ENCODE data around the gene CCDC28B.
A peak's percentile ranks its signal among the peaks of the same experiment; 100 is the strongest.

The CCDC28B gene

DNA sequence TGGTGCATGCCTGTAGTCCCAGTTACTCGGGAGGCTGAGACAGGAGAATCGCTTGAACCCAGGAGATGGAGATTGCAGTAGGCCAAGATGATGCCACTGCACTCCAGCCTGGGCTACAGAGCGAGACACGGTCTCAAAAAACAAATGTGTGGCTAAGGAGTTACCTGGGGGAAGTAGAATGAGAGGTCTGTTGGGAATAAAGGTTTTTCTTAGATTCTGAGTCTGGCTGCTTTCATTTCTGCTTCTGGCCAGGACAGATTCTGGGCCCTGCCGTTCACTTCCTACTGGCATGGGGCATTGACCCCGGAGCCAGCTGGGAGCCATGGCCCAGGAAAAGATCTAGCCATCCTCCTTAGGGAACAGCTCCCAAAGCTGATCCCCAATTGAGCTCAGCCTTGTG, 8.1 kb downstream of the CCDC28B start:
- Histone ChIP-seq H3K9me3 (no peaks in the 10 kb centered on the region), H3K27me3 (no peaks in the 10 kb centered on the region), H3K4me3 (ENCODE audit: low read depth in 1 of 2, low read length in 1 of 2) (no peak overlapping the region), H3K27ac (no peak overlapping the region), H3K4me1 (ENCODE audit: control insufficient read depth in 1 of 2, insufficient read depth in 1 of 2, low read depth in 1 of 2, low read length in 1 of 2) (peaks cover 15 to 16% of the 10 kb centered on the region in 2 experiments), H3K36me3 (peaks cover 11% of the 10 kb centered on the region)
- TF ChIP-seq, protein P1, sequence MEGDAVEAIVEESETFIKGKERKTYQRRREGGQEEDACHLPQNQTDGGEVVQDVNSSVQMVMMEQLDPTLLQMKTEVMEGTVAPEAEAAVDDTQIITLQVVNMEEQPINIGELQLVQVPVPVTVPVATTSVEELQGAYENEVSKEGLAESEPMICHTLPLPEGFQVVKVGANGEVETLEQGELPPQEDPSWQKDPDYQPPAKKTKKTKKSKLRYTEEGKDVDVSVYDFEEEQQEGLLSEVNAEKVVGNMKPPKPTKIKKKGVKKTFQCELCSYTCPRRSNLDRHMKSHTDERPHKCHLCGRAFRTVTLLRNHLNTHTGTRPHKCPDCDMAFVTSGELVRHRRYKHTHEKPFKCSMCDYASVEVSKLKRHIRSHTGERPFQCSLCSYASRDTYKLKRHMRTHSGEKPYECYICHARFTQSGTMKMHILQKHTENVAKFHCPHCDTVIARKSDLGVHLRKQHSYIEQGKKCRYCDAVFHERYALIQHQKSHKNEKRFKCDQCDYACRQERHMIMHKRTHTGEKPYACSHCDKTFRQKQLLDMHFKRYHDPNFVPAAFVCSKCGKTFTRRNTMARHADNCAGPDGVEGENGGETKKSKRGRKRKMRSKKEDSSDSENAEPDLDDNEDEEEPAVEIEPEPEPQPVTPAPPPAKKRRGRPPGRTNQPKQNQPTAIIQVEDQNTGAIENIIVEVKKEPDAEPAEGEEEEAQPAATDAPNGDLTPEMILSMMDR (IDR thresholded peaks at IDR 0.05), result no peak

DNA sequence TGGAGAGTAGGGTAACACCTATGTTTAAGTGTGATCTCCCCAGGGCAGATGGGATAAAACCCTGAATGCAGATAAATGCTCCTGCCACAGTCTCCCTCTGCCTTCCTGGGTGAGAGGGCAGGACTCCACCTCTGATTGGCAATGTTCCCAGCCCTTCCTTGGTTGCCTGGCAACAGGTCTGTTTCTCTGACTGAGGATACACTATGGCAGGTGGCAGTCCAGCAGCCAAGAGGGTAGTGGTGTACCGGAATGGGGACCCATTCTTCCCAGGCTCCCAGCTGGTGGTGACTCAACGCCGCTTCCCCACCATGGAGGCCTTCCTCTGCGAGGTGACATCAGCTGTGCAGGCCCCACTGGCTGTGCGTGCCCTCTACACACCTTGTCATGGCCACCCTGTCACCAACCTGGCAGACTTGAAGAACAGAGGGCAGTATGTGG, 8.5 kb downstream of the CCDC28B start, which contains the start of gene DCDC2B:
TSS of gene DCDC2B (plus strand) at position 199 of the 438 bp plus-strand sequence. CDS start at position 204, 5 bp downstream.
- TF ChIP-seq, protein P1 (IDR thresholded peaks at IDR 0.05), result no peak
- Histone ChIP-seq H3K4me3 (ENCODE audit: low read depth in 1 of 2, low read length in 1 of 2) (no peak within 1 kb of the TSS), H3K27me3 (no peaks in the 10 kb centered on the region), H3K27ac (no peak within 1 kb of the TSS), H3K9me3 (no peaks in the 10 kb centered on the region), H3K36me3 (peaks cover 15% of the 10 kb centered on the region), H3K4me1 (ENCODE audit: control insufficient read depth in 1 of 2, insufficient read depth in 1 of 2, low read depth in 1 of 2, low read length in 1 of 2) (peaks cover 15 to 16% of the 10 kb centered on the region in 2 experiments)

DNA sequence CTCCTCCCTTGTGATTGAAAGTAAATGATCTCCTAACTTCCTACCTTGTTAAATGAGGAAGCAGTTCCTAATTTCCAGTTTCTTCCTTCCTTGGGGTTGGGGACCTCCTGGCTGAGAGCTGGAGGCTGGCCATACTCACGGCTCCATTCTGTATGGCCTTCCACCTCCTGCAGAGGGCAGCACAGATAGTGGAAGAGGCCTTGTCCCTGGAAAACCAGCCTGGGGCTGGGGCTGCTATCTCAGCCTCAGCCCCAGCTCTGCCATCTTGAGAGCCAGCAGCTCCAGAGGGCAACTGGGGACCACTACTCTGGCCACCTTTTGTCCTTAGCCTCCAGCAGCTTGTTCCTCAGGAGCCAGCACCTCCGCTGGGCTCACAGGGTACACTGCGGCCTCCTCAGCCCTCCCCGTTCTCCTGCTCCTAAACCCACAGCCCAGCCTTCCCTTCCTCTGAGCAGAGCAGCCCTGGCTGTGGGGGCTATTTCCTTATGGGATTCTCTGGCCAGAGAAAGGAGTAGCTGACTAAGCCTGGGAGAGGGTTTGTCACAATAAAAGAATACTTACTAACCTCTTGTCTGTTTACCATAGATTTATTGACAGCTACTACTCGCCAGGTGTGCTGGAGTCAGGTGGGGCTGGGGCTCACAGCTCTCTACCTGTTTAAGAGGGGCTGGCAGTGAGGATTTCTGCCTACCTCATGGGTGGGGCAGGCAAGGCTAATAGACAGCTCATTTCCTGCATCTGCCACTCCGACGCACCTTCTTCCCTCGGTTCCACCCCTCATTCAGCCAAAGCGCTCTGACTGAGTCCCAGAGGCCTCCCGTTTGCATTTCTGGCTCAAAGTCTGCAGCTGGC, 15.5 kb downstream of the CCDC28B start:
- Histone ChIP-seq H3K36me3 (peaks cover 75% of the 10 kb centered on the region), H3K4me3 (ENCODE audit: low read depth in 1 of 2, low read length in 1 of 2) (no peak overlapping the region), H3K9me3 (no peaks in the 10 kb centered on the region), H3K27ac (peak overlapping the region; percentile 5), H3K4me1 (ENCODE audit: control insufficient read depth in 1 of 2, insufficient read depth in 1 of 2, low read depth in 1 of 2, low read length in 1 of 2) (peaks cover 3 to 4% of the 10 kb centered on the region in 2 experiments), H3K27me3 (no peaks in the 10 kb centered on the region)
- TF ChIP-seq, protein P1 (IDR thresholded peaks at IDR 0.05), result peak; percentile 33

DNA sequence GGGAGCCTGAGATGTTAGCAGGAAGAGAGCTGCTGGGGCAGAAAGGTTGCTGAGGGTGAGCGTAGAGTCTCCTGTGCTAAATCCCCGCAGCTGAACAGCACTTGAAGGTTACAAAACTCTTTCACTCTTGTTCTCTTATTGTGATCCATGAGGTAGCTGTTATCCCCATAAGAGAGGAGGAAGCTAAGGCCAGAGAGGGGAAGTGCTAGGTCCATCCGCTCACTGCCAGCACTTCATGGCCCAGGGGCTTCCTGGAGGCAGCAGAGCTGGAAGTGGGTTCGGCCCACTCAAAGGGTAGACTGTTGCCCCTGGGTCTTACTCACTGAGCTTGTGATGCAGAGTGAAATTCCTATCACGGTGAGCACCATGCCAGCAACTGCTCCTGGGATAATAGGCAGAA, 16.2 kb downstream of the CCDC28B start:
- no peaks in the 10 kb centered on the region for H3K9me3 ChIP-seq
- H3K4me3 ChIP-seq (ENCODE audit: low read depth in 1 of 2, low read length in 1 of 2), result no peak overlapping the region
- TF ChIP-seq, protein P1 (IDR thresholded peaks at IDR 0.05), result no peak
- H3K36me3 ChIP-seq, result peaks cover 76% of the 10 kb centered on the region
- peaks cover 10 to 11% of the 10 kb centered on the region in 2 experiments for H3K4me1 ChIP-seq (ENCODE audit: control insufficient read depth in 1 of 2, insufficient read depth in 1 of 2, low read depth in 1 of 2, low read length in 1 of 2)
- H3K27me3 ChIP-seq, result no peaks in the 10 kb centered on the region
- peak overlapping the region; percentile 5 for H3K27ac ChIP-seq

DNA sequence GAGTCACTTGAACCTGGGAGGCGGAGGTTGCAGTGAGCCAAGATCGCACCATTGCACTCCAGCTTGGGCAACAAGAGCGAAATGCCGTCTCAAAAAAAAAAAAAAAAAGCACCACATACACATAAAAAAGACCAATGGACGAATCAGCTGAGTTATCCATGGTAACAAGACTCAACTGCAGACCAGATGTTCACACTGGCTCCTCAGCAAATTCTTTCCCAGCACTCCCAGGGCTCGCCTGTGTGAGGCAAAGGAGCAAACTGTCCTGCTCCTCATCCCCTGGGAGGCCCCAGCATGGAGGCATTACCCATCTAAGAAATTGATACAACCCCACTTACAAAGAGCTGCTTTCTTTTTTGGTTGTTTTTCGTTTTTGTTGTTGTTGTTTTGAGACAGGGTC, 18.6 kb downstream of the CCDC28B start:
- Histone ChIP-seq H3K27ac (no peak overlapping the region), H3K9me3 (no peaks in the 10 kb centered on the region), H3K36me3 (peaks cover 60% of the 10 kb centered on the region), H3K27me3 (no peaks in the 10 kb centered on the region), H3K4me3 (ENCODE audit: low read depth in 1 of 2, low read length in 1 of 2) (no peak overlapping the region), H3K4me1 (ENCODE audit: control insufficient read depth in 1 of 2, insufficient read depth in 1 of 2, low read depth in 1 of 2, low read length in 1 of 2) (peaks cover 19 to 26% of the 10 kb centered on the region in 2 experiments)
- TF ChIP-seq, protein P1 (IDR thresholded peaks at IDR 0.05), result no peak

All from neutrophil (primary cell).